M059J (cell line): Measurements from ENCODE around the gene KAT6B. TPM values are rescaled to one million over a fixed set of nuclear protein-coding genes. Genes with fewer than 3 reads are reported as not detected.

Source experiments
- DNase-seq: peaks from one replicate; pipeline ENCODE4 v3.0.0-alpha.2; 2012; ENCODE audit warnings: low read depth
- total RNA-seq: library from RNA; depleted of rRNA; stranded (reverse); fragments of >200 nt; shearing (Covaris generic); gene quantifications from 2 replicates; pipeline ENCODE4 v1.2.3, GENCODE V29; 2014

KAT6B gene
- total RNA-seq, 1 experiment from 2014 or later: 5.8 TPM

DNA sequence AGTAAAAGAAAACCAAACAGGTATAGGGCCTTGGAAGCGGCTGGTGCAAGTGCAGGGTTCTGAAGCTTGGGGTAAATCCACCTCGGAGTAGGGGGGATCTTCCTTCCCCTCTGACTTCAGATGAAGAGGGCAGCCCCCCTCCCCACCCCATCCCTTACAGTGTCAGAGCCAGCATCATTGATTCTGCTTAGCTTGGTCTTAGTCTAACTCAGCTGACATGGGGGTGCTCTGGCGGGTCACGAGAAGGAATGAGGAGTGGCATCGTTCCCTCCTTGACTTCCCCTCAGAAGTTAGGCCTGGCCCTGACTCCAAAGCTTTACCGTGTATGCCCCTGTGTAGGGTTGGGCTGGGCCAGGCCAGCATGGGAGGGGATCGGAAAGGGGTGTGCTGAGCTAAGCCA lies 240.9 kb downstream of the KAT6B start:
- DNase-seq: no peak

- no peak for DNase-seq
Measured at GRCh38 chr10:75068523-75068922, 242.1 kb downstream of the KAT6B start.

GRCh38 chr10:75070476-75070875 lies 244.1 kb downstream of the KAT6B start:
- no peak for DNase-seq

GRCh38 chr10:75070961-75071428 lies 244.6 kb downstream of the KAT6B start:
- DNase-seq: peak; percentile 11

DNA sequence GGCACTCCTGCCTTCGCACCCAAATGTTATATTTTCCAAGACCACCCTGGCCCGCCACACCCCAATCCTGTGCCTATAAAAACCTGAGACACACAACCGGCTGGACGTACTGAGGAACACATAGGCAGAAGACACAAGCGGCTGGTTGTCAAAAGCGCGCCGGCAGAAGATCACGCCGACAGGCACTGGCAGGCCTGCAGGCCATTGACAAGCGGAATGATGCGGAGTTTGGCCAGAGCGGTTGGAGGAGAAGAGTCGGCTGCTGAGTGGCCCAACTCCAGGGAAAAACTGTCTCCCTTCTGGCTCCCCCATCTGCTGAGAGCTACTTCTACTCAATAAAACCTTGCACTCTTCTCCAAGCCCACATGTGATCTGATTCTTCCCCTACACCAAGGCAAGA lies 245.4 kb downstream of the KAT6B start:
- DNase-seq: no peak

- no peak for DNase-seq
Measured at GRCh38 chr10:75072727-75073126, 246.3 kb downstream of the KAT6B start.

DNA sequence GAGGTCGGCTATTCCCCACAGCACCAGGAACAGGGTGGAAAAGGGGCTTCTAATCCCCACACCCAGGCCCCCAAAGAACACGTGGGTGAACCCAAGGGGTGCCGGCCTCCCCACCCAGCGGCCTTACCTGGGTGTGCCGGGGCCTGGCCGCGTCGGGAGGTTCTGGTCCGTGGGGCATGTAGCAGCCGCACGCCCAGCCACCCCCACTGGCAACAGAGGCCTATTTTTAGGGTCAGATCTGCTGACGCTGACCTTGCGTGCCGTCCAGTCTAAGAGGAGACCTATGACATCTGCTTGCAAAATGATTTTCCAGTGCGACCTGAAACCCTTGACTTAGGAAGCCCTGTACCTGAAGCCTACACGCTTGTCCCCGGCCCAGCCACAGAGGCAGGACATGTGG lies 247.0 kb downstream of the KAT6B start:
- DNase-seq: no peak

- DNase-seq: no peak
Measured at GRCh38 chr10:75074711-75075445, 248.5 kb downstream of the KAT6B start.

- no peak for DNase-seq
Measured at GRCh38 chr10:75076348-75076747, 249.9 kb downstream of the KAT6B start.

- DNase-seq: no peak
Measured at GRCh38 chr10:75079436-75080083, 253.2 kb downstream of the KAT6B start.

DNA sequence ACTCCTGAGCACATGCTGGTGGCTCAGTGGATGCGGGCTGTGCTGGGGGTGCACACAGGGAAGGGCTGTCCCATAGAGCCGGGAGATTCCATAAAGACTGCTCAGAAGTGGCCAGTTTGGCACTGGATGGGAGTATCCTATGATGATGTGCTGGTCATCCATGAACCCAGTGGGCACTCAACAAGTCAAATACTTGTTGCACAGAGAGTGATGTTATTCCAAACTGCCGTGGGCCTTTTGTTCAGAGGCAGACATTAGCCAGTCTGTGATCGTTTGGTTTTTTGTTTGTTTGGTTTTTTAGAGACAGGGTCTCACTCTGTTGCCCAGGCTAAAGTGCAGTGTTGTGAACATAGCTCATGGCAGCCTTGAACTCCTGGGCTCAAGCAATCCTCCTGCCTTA lies 254.2 kb downstream of the KAT6B start:
- DNase-seq: no peak

DNA sequence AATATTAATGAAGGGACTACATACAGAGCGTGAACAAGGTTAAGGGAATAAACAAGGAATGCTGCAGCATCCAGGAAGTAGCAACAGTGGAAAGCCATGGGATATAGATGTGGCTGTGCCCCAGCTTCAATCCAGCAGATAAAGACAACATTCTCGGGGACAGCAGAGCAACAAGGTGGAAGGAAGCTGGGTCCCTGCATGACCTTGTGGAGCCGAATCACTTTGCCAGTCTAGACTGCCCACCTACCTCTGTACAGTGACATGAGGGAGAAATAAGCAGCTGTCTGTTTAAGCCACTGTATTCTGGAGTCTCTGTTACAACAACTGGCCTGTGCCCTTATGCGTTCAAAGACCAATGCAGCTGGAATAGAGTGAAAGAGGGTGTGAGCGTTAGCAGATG lies 255.0 kb downstream of the KAT6B start:
- no peak for DNase-seq
